Middle frontal gyrus (tissue), 1 donor: ENCODE results near the gene ZBP1.

Experiments
- DNase-seq: peaks from one replicate; pipeline ENCODE4 v3.0.0-alpha.2; 2015; ENCODE audit warnings: low spot score; ENCODE audit errors: extremely low spot score

The ZBP1 gene

GRCh38 chr20:57576002-57576401 is 44.2 kb downstream of the ZBP1 start:
- no peak for DNase-seq

DNA sequence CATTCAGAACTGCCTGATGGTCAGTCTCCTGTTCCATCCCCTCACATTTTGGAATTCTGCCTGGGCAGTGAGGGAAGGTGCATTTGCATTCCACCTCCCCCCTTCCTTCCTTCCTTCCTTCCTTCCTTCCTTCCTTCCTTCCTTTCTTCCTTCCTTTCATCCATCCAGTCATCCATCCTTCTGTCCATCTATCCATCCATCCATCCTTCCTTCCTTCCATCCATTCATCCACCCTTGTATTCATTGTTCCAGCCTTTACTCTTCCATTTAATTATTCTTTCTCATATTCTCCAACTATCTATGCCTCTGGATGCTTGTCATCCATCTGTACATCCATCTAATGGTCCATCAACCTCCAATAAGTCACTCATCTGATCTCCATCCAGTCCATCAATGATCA is 45.3 kb downstream of the ZBP1 start:
- DNase-seq = no peak

DNA sequence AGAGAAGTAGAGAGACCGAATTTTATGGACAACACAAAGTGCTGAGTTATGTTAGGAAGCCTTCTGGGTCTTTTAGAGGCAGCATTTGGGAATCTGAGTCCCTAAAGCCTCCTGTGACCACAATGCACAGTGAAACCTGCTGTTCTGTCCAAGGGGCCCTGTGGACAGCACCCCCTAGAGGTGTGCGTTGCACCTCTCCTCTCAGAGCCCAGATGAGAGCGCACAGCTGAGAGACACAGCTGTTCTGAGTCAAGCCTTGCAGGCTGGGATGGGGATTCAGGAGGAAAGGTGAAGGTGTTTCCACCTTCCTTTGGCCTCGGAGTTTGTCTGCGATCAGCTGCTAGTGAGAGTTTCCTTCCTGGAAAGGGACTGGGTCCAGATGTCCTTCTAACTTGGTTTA is 46.3 kb downstream of the ZBP1 start:
- no peak for DNase-seq

DNA sequence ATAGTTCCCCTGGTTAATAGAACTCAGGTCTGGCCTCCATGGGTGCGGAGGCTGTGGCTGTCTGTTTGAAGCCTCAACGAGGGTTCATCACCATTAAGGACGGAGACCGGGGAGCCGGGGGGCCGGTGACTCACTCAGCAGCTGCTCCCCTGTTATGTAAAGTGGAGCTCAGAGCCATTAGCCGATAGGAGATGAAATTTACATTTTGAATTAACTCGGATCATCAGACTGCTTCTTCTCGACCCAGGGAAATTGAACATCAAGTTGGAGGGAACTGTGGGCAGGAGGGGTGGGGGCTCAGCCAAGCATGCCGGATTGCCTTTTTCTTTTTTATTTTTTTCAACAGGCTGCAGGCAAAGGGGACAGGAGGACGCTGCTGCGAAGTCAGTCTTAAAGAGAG is 47.0 kb downstream of the ZBP1 start:
- DNase-seq = no peak

GRCh38 chr20:57571782-57572416 is 48.3 kb downstream of the ZBP1 start:
- no peak for DNase-seq

- DNase-seq = no peak
These were observed 49.3 kb downstream of the ZBP1 start for GRCh38 chr20:57570920-57571319.

DNA sequence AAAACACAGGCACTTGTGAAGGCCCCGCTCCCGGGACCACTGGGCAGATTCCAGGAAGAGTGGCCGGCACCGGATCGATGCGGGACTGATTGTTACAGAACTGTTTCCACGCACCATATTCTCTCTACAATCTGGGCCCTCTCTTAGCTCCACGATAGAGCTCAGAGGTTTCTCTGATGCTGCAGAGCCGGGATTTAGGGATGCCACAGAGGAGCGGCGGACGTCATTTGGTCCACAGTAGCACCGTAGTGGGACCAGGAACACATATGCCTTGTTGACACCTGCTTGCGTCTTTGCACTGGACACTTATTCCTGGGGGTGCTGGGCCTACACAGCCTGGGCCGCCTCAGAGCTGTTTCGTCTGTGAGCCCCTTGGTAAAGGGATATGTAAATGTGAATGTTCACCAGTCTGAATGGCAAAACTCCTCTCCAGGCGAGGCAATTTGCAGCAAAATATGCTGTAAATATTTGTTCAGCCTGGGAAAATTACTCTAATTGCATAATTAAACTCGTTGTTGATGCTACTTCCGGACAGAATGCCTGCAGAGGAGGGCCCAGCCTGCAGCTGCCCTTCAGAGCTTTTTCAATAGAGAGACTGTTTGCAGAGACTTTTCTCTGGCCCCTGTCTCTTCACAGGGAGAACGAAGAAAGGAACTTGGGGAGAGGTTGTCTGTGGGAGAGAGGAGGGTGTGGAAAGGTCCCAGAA is 49.9 kb downstream of the ZBP1 start:
- no peak for DNase-seq

DNA sequence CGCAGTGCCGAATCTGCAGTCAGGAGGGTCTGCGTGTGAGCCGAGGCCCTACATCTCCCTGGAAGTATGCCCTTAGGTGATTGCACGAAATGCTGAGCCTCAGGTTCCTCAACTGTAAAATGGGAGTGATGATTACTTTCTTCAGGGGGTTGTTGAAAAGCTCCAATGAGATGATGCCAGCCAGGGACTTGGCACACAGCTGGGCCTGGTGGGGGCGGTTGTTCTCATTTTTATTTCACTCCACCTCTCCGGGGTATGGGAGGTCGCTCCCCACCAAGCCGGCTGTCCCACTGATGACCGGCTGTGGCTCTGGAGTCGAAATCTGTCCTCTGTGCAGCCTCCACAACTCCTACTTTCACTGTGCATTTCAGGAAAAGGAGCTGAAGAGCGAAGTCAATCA is 51.3 kb downstream of the ZBP1 start:
- no peak for DNase-seq

DNA sequence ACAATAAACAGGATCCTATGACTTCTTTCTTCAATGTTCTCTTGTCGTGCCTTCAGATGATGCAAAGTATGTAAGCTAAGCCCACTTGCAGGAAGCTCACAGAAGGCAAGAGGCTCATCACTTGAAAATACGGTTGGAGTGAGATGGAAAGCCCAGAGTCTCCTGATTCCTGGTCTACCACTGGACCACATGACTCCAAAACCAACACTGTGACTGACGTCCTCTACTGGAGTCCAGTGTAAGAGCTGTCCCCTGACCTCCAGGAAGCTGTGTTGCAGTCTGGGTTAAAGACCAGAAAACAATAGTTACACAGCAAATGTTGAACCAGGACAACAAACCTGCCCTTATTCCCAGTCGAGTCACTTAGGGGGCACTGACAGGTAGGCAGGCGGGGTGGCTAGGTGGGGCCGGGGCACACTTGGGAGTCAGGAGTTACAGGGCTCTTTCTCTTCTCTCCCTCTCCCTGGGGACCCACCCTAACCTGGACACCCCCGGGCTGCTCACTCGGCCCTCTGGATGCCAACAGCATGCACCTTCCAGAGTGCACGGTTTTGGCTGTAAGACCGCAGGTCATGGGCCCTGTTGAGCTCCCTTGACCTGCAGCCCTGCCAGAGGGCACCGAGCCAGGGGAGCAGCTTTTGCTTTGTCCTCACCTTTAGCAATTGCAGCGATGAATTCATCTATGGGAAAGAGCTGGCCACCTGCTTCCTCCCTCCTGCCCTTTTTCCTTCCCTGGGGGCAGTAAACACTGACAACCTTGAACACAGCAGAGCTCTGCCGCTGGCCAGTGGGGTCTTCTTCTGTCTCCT is 51.9 kb downstream of the ZBP1 start:
- DNase-seq = no peak

DNA sequence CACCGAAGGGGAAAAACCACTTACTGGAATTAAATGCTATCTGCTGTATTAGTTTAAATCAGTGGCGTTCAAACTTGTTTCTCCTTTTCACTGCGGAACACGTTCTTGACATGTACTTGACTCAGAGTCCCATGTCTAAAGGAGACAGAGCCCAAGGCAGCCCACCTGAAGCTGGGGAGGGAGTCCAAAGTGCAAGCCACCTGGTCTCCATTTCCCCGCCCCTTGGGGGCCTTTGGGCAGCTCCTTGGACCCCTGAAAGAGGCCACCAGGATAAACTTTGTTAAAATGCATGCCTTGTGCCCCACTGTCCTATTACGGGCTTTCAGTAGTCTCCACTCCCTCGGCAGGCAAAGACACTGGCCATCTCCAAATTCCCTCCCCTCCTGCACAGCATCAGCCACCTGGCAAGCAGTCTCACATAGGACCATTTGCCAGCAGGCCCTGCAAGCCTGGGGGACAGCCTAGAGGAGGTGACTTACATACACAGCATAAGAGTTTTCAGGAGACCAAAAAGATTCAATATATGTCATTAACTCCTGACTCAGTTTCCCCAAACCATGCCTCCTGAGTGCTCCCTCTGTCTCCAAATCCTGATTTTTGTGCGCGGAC is 52.7 kb downstream of the ZBP1 start:
- no peak for DNase-seq

- no peak for DNase-seq
These were observed 53.3 kb downstream of the ZBP1 start for GRCh38 chr20:57566803-57567459.

- DNase-seq = no peak
These were observed 53.8 kb downstream of the ZBP1 start for GRCh38 chr20:57566399-57566798.

DNA sequence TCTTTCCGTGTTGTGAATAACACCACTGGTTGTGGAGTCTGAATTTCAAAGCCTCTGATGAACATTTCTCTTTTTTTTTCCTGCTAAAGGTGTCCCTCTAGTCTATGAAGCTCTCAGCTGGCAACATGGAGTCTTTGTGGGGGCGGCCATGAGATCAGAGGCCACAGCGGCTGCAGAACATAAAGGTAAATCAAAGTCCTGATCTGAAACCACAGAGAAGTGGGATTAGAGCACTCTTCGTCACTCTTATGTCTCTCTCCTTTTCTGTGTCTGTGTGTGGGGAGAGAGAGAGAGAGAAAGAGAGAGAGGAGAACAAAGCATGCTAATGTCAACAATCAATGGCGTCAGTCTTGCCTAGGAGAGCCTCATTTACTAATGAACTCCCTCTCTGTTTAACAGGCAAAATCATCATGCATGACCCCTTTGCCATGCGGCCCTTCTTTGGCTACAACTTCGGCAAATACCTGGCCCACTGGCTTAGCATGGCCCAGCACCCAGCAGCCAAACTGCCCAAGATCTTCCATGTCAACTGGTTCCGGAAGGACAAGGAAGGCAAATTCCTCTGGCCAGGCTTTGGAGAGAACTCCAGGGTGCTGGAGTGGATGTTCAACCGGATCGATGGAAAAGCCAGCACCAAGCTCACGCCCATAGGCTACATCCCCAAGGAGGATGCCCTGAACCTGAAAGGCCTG is 55.1 kb downstream of the ZBP1 start:
- DNase-seq = no peak

DNA sequence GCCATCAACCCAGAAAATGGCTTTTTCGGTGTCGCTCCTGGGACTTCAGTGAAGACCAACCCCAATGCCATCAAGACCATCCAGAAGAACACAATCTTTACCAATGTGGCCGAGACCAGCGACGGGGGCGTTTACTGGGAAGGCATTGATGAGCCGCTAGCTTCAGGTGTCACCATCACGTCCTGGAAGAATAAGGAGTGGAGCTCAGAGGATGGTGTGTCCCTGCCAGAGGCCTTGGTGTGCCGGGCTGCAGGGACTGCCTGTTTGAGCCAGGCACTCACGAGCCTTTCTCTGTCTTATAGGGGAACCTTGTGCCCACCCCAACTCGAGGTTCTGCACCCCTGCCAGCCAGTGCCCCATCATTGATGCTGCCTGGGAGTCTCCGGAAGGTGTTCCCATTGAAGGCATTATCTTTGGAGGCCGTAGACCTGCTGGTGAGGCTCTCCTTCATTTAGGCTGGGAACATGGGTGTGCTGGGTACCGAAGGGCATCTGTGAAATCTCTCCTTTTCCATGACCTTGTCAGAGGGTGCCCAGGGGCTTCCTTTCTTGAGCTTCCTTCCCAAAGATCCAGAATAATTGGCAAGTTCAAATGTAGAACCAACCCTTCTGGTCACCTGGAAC is 55.9 kb downstream of the ZBP1 start:
- DNase-seq = no peak

GRCh38 chr20:57563522-57563921 is 56.7 kb downstream of the ZBP1 start:
- DNase-seq = no peak

GRCh38 chr20:57562541-57563465 is 57.4 kb downstream of the ZBP1 start:
- DNase-seq = no peak

GRCh38 chr20:57561356-57562279 is 58.6 kb downstream of the ZBP1 start:
- no peak for DNase-seq
